NCI-H1436 treated with DMSO at 0.1 percent for 48 hours (cell line): ENCODE measurements around the gene RIT1.
"Not testable (repeated sequence)": the region's sequence is repeated elsewhere in the genome, so short reads cannot be mapped to it uniquely, and the experiment has no call there.

Experiments
- DNase-seq: peaks from one replicate; lab custom pipeline; 2025; lab: John Stamatoyannopoulos, UW

The RIT1 gene

DNA sequence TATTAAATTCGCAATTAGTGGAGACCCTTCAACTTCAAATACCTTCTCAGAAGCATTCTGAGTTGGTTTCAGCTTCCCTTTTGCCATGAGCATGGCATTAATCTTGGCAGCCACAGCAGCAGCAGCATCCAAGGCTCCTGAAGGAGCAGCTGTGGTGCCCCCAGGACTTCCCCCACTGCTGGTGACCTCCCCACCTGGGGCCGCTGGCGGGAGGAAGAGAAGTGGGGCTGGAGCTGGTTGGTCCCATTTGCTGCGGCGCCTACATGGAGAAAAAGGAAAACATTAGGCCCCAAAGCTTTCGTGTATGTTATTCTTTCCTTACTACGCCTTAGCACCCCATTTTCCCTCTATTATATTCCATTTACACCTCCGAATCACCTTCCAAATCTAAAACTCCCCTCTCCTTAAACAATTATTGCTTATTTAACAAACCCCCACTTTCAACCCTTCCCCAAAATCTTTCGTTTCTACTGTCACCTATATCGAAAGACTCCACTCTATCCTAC, 22.5 kb upstream of the RIT1 start:
- no peak for DNase-seq

DNA sequence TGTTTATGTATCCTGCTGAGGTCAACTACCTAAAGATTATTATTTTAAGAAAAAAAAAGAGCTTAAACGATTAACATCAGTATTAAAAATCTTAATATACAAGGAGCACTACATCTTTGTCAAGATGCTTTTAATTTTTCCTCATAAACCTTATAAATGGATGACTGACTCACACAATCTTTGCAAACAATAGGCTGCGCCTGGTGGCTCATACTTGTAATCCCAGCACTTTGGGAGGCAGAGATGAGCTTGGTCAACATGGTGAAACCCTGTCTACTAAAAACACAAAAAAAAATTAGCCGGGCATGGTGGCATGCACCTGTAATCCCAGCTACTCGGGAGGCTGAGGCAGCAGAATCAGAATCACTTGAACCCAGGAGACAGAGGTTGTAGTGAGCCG, 21.3 kb upstream of the RIT1 start:
- no peak for DNase-seq

DNA sequence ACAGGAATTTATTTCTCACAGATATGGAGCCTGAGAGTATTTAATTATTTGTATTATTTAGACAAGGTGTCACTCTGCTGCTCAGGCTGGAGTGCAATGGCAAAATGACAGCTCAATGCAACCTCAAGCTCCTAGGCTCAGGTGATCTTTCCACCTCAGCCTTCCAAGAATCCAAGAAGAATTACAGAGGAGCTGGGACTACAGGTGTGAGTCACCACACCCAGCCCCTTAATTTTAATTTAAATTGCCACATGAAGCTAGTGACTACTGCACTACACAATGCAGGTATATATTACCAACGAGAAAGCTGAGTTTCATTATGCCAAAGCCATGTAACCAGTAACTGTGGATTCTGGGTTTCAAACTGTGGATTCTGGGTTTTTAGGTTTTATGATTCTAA, 20.9 kb upstream of the RIT1 start:
- no peak for DNase-seq

DNA sequence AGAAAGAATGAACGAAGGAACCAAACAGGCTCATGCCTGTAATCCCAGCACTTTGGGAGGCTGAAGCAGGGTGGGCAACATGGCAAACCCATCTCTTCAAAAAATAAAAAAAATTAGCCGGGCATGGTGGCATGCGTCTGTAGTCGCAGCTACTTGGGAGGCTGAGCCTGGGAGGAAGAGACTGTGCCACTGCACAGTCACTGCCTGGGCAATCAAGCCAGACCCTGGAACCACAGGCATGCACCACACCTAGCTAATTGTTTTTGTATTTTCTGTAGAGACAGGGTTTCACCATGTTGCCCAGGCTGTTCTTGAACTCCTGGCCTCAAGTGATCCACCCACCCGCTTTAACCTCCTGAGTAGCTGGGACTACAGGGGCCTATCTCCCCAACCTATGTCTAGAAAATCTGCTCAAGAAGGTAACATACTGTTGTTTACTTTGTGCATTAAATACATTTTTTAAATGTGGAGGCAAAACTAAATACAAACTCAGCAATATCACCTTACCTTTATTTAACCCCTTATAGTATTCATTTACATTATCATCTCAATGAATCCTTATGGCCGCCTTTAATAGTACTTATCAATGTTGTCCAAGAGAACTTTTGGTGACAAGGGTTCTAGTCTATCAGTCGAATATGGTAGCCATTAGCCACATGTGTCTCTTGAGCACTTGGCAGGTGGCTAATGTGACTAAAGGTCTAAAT, 20.3 kb upstream of the RIT1 start:
- DNase-seq = no peak

DNA sequence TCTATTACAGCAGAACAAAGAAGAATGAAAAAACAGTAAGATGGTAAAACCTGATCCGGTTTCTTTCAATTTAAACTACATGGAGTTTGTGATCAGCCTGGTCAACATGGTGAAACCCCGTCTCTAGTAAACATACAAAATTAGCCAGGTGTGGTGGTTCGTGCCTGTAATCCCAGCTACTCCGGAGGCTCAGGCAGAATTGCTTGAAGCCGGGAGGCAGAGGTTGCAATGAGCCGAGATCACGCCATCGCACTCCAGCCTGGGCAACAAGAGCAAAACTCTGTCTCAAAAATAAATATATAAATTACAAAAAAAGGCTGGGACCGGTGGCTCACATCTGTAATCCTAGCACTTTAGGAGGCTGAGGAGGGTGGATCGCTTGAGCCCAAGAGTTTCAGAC, 19.6 kb upstream of the RIT1 start:
- DNase-seq = not testable (repeated sequence)

DNA sequence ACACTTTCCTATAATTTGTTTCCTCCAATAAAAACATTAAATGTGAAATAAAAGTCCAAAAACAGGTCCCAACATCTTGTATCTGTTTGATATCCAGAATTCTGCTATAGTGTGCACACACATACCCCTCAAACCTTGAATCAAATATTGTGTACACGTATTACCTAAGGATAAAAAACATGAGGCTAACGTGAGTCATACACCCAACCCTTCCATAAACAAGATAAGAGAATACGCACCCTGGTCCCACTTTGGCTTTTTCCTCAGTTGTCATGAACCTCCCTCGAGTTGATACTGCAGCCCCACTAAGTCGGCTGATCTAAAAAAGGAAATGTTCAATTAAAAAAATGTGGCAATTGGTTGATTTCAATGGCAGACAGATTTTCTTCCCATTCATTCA, 17.9 kb upstream of the RIT1 start:
- DNase-seq = no peak

DNA sequence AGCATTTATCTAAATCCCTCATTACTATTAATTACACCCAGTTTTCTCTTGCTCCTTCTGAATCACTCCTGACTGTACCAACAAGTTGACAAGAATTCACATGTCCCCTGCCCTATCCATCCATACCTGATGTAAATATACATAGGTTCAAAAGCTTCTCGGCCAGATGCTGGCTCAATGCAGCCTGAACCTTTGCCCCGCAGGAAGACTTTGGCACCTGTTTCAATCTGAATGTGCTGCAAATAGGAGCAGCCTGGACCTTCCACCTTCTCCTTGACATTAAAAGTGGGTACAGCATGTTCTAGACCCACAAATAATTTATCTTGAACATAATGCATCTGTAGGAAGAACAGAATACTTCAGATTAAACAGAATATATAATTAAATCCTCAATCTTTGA, 14.4 kb upstream of the RIT1 start:
- DNase-seq = no peak

DNA sequence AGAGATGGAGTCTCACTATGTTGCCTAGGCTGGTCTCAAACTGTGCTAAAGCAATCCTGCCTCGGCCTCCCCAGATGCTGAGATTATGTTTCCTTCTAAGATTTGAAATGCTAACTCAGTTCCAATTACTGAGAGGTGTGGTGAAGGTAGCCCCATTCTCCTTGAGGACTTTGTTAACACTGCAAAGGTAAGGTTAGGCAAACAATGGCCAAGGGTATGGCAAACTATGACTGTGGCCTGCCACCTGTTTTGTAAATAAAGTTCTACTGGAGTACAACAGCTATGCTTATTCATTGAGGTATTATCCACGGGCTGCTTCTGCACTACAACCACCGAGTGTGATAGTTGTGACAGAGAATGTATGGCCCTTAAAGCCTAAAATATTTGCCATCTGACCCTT, 9.6 kb upstream of the RIT1 start:
- no peak for DNase-seq

DNA sequence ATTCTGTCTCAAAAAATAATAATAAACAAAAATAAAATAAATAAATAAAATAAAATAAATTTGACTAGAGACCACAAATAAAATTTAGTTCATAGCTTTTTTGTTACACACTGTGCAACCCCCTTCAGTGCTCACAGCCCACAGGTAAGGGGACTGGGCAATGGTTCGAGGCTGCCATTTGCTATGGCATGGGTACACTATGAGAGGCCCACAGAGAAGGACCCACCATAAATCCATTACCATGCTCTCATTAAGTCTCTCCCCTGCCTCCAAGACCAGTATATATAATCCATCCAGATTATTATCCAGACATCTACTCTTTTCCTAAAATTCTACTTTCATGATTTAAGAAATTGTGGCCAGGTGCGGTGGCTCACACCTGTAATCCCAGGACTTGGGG, 8.7 kb upstream of the RIT1 start:
- DNase-seq = no peak

DNA sequence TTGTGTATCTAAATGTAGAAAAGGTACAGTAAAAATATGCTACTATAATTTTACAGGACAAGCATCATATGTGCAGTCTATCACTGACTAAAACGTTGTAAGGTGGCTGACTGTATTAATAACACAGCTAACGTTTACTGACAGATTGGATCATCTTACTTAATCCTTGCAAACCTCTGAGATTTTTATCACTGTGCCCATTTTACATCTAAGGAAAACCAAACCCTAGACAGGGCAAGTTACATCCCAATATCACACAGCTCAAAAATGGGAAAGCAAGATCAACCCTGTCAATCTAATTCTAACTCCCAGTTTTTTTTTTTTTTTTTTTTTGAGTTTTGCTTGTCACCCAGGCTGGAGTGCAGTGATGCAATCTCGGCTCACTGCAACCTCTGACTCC, 7.5 kb upstream of the RIT1 start:
- no peak for DNase-seq

DNA sequence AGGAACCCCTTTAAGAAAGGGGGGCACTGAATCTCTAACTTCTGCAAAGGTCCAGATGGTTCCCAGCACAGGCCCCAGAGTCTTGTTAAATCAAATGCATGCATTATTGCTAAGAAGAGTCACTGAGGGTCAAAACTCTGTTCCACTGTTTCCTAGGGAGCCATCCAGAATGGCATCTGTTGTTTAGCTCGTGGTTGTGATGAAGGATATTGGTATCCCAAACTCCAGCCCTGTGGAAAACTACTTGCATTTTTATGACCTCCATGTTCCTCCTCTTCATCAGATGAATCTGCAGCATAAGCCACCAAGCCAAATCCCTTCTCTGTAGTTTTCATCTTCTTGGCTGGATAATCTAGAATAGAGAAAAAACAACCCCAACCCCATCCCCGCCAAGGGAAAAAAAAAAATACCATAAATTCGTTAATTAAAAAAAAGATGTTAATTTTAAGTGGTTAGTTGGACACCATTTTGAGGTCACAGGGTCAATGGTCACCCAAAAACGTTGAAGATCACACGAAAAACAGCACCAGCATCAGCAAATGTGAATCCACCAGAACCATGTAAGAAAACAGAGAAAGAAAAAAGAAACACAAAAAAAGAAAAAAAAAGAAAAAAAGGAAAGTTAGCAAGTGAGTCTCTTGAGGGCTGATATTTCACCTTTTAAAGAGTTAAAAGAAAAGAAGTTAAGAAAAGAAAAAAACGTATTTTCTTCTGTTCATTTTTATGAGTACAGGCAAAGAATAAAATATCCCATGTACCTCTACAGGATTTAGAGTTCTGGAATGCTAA, 3.0 kb upstream of the RIT1 start:
- no peak for DNase-seq

DNA sequence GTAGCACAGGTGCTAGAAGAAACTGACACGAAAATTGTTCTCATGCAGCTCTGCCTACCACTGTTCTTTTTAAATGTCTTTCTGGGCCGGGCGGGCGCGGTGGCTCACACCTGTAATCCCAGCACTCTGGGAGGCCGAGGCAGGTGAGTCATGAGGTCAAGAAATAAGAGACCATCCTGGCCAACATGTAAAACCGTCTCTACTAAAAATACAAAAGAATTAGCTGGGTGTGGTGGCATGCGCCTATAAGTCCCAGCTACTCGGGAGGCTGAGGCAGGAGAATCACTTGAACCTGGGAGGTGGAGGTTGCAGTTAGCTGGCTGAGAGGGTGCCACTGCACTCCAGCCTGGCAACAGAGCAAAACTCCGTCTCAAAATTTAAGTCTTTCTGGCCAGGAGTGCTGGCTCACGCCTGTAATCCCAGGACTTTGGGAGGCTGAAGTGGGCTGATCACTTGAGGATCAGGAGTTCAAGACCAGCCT, 947 bp upstream of the RIT1 start:
- DNase-seq = no peak

DNA sequence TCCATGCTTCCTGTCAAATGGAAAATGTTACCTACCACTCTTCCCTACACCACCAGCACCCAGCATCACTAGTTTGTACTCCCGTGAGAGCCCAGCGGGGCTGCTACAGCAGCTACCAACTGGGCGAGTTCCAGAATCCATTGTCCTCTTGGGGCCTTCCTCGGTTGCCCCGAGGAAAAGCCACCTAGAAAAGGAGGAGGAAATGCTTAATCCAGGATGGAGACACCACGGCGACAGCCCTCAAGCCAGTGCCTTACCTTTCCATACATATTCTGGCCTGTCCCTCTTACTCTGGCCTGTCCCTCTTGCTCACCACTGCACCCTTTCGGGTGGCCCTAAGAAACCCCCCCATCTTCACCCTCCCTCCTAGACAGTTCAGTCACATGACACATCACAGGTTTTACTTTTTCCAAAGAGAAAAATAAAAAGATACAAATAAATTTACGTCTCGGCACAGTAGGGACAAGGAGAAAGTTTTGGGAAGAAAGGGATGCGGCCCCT, 478 bp downstream of the RIT1 start:
- no peak for DNase-seq

DNA sequence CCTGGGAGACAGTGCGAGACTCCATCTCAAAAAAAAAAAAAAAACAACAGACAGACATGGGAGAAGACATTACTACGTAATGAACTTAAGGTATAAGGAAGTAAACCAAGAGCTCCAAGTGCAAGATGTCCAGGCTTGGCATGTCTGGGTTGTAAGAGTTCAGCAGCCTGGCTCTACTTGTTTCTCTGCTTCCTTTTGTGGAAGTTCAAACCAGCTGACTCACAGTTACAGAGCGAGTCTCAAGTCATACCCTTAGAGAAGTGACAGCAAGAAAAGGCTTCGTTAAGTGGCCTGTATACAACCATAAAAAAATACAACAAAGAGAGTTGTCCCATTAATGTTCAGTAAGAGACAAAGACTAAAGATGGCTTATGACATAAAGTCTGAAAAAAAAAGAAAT, 1.3 kb downstream of the RIT1 start:
- no peak for DNase-seq

DNA sequence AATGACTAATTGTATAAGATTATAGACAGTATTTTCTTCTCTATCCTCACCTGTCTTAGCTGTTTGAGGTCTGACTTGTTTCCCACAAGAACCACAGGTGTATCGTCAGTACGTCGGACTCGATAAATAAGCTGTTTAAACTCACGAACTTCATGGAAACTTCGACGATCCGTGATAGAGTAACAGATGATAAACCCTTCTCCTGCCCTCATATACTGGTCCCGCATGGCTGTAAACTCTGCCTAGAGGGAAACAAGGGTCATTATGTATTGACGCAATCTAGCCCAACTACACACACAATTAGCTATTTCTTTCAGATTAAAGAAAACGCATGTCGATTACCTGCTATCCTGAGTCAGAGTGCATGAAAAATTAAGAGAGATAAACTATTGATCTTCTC, 6.9 kb downstream of the RIT1 start:
- no peak for DNase-seq

DNA sequence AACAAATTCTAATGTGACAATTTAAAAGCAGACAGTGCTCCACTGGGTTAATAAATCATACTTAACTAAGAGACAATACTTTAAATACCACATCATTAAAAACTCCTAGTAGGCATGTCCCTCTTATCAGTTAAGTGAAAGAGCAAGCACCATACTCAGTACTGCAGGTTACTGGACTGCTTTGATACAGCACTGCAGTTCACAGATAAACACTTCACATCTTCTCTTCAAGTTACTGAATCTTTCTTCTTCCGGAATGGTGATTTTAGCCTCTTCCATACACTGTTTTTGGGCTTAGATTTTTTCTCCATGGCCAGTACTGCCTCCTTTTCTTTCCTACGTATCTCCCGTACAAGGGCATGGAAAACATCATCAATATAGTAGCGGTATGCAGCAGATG, 11.0 kb downstream of the RIT1 start:
- no peak for DNase-seq

DNA sequence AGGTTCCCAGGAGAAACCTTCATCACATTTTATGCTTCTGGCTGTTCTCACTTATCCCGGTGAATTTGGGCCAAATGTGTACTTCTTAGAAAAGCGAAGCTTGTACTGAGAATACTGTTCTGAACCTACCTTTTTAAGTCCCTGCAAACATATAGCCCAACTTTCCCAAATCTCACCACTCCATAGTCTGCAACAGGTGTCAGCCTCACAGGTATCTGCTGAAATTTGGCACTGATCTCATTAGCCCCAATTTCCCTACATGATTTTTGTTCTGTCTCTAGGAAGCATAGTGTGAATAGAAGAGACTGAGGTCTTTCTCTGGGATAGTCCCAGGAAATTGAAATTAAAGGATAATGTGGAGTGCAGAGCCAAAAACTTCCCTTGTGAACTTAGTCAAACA, 11.5 kb downstream of the RIT1 start:
- DNase-seq = no peak

DNA sequence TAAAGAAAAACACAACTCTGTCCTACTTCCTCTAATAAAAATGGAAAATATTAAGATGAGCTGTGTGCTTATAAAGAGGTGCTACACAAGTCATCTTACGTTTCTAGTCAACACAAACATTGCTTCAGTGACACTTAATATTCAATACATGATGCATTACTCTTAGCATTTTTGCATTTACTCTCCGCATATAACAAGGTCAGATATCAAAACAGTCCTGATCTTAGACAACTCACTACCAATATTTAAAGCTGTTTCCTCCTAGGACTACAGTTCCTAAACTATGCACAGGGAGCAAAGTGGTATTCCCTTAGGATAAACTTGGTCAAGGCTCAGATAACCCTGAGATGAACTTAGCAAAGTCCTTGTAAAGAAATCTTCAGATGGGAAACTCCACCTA, 12.3 kb downstream of the RIT1 start:
- DNase-seq = no peak

DNA sequence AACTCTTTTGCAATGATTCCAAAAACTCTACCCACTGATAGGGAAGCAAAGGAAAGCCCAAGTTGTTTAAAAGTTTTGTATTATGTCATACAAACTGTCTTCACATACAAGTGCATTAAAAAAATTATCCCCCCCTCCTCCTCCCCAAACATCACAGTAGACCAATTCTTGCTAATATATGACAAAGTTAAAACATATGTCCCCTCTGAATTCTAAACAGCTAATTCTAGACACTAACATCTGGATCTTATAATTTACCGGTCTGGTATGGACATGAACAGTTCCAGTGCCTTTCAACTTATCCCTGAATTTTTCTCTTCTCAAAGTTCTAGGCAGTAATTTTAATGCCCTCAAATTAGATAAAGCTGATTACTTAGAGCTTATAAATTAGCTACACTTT, 13.4 kb downstream of the RIT1 start:
- no peak for DNase-seq

DNA sequence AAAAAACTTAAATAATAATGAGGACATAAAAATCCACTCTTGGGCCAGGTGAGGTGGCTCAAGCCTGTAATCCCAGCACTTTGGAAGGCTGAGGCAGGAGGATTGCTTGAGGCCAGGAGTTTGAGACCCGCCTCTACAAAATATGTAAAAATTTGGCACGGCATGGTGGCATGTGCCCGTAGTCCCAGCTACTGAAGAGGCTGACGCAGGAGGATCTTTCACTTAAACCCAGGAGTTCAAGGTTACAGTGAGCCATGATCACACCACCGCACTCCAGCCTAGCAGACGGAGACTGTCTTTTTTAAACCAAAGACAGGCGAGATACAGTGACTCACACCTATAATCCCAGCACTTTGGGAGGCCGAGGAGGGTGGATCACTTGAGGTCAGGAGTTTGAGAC, 14.7 kb downstream of the RIT1 start:
- DNase-seq = not testable (repeated sequence)

DNA sequence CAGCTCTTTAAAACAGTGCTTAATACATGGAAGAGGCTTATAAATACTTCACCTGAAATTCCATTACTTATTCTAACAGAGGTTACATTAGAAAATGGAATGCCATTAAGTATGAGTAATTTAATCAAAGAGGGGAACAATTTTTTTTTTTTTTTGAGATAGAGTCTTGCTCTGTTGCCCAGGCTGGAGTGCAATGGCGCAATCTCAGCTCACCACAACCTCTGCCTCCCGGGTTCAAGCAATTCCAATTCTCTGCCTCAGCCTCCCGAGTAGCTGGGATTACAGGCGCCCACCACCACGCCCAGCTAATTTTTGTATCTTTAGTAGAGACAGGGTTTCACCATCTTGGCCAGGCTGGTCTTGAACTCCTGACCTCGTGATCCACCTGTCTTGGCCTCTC, 15.5 kb downstream of the RIT1 start:
- not testable (repeated sequence) for DNase-seq

DNA sequence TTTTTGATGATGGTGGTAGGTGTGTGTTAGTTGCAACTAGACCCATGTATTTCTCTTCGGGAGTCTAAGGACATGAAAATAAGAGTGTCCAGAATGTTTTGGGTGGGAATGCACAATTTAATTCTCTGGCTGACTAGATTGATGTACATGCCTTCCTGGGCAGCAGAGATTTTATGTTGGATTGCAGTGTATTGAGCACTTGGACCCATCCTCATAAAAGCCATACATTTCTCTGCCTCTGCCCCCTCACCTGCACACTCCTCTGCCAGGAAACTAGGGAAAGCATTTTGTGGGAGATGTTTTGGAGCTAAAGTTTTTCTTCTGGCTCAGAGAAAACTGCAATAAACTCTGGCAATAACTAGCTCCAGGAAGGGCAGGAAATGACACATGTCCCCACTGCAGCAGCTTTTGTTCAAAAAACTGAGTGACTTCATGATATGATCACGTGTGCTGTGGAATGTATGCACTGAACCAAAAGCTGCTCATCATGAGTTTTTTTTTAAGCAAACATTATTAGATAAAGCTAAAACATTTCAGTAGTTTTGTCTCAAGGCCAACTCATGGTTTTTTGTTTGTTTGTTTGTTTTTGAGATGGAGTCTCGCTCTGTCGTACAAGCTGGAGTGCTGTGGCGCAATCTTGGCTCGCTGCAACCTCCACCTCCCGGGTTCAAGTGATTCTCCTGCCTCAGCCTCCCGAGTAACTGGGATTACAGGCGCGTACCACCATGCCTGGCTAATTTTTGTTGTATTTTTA, 17.6 kb downstream of the RIT1 start:
- DNase-seq = no peak

DNA sequence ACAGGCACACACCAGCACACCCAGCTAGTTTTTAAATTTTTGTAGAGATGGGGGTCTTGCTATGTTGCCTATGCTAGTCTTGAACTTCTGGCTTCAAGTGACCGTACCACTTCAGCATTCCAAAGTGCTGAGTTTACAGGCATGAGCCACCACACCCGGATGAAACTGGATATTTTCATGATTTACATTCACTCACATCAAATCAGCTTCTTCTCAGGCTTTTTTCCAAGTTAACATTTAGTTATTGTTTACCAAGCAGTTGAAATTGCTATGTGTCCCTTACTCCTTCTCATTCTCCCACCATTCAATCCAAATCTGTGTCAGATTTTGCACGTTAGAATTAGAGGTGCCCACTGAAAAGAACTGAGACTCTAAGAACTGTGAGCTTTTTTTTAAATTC, 18.4 kb downstream of the RIT1 start:
- no peak for DNase-seq
